ENCODE measurements around the gene AGAP1. TPM values are rescaled to one million over a fixed set of nuclear protein-coding genes. Genes with fewer than 3 reads are reported as not detected.

The AGAP1 gene
- polyA plus RNA-seq, 1 donor from 2014 or later: 17.4 TPM

DNA sequence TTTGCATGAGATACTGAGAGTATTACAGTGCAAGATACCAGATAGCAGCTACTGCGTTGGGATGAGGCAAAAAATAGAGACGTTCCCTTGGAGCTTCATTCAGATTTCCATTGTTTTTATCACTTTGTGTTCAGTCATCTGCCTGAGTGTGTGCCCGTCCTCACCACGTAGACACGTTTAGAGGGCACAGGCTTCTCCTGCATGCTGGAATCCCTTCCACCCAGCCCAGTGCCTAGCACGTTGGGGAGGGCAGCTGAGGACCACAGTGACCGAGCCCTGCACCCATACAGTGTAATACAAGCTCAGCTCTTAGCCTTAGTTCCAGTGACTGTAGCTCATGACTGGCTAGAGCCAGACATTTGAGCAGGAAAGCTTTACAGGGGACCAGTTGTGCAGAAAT is 539.6 kb downstream of the AGAP1 start:
- Histone ChIP-seq H3K4me3 (ENCODE audit: low read length) (no peak overlapping the region), H3K79me2 (replicated peaks; ENCODE audit: insufficient read depth, low read length) (no peaks in the 10 kb centered on the region), H3K27ac (ENCODE audit: low read length) (no peak overlapping the region), H3K9me2 (ENCODE audit: insufficient read depth, low read length) (no peaks in the 10 kb centered on the region), H3K27me3 (ENCODE audit: insufficient read depth, low read depth, low read length) (no peaks in the 10 kb centered on the region), H2AFZ (ENCODE audit: low read depth, low read length) (no peak overlapping the region), H3K36me3 (ENCODE audit: insufficient read depth, low read length) (peaks cover 4% of the 10 kb centered on the region), H3K9ac (ENCODE audit: low read length) (no peak overlapping the region), H3K4me2 (ENCODE audit: low read length) (no peak overlapping the region), H3F3A (ENCODE audit: insufficient read depth, low read length, poor library complexity, severe bottlenecking) (no peaks in the 10 kb centered on the region), H3K9me3 (ENCODE audit: low read length) (no peaks in the 10 kb centered on the region), H4K20me1 (ENCODE audit: insufficient read depth) (no peaks in the 10 kb centered on the region)
- TF ChIP-seq MXI1 (conservative IDR thresholded peaks at IDR 0.05; ENCODE audit: poor library complexity, severe bottlenecking): no peak
- TF ChIP-seq, protein P1, sequence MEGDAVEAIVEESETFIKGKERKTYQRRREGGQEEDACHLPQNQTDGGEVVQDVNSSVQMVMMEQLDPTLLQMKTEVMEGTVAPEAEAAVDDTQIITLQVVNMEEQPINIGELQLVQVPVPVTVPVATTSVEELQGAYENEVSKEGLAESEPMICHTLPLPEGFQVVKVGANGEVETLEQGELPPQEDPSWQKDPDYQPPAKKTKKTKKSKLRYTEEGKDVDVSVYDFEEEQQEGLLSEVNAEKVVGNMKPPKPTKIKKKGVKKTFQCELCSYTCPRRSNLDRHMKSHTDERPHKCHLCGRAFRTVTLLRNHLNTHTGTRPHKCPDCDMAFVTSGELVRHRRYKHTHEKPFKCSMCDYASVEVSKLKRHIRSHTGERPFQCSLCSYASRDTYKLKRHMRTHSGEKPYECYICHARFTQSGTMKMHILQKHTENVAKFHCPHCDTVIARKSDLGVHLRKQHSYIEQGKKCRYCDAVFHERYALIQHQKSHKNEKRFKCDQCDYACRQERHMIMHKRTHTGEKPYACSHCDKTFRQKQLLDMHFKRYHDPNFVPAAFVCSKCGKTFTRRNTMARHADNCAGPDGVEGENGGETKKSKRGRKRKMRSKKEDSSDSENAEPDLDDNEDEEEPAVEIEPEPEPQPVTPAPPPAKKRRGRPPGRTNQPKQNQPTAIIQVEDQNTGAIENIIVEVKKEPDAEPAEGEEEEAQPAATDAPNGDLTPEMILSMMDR (IDR thresholded peaks at IDR 0.05; ENCODE audit: poor library complexity, severe bottlenecking): no peak
- no peak for TF ChIP-seq POLR2AphosphoS5 (IDR thresholded peaks at IDR 0.05)
- TF ChIP-seq, protein P2, sequence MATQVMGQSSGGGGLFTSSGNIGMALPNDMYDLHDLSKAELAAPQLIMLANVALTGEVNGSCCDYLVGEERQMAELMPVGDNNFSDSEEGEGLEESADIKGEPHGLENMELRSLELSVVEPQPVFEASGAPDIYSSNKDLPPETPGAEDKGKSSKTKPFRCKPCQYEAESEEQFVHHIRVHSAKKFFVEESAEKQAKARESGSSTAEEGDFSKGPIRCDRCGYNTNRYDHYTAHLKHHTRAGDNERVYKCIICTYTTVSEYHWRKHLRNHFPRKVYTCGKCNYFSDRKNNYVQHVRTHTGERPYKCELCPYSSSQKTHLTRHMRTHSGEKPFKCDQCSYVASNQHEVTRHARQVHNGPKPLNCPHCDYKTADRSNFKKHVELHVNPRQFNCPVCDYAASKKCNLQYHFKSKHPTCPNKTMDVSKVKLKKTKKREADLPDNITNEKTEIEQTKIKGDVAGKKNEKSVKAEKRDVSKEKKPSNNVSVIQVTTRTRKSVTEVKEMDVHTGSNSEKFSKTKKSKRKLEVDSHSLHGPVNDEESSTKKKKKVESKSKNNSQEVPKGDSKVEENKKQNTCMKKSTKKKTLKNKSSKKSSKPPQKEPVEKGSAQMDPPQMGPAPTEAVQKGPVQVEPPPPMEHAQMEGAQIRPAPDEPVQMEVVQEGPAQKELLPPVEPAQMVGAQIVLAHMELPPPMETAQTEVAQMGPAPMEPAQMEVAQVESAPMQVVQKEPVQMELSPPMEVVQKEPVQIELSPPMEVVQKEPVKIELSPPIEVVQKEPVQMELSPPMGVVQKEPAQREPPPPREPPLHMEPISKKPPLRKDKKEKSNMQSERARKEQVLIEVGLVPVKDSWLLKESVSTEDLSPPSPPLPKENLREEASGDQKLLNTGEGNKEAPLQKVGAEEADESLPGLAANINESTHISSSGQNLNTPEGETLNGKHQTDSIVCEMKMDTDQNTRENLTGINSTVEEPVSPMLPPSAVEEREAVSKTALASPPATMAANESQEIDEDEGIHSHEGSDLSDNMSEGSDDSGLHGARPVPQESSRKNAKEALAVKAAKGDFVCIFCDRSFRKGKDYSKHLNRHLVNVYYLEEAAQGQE (IDR thresholded peaks at IDR 0.05; ENCODE audit: borderline replicate concordance): no peak
- TF ChIP-seq EP300 (conservative IDR thresholded peaks at IDR 0.05; ENCODE audit: poor library complexity, severe bottlenecking): no peak
- TF ChIP-seq RAD21 (conservative IDR thresholded peaks at IDR 0.05): no peak
- no peak for TF ChIP-seq TAF1 (IDR thresholded peaks at IDR 0.05; ENCODE audit: low read depth)
- no peak for TF ChIP-seq EZH2 (IDR thresholded peaks at IDR 0.05; ENCODE audit: borderline replicate concordance, insufficient read depth, low read length, poor library complexity, severe bottlenecking)
- TF ChIP-seq SMC3 (conservative IDR thresholded peaks at IDR 0.05; ENCODE audit: poor library complexity): no peak

DNA sequence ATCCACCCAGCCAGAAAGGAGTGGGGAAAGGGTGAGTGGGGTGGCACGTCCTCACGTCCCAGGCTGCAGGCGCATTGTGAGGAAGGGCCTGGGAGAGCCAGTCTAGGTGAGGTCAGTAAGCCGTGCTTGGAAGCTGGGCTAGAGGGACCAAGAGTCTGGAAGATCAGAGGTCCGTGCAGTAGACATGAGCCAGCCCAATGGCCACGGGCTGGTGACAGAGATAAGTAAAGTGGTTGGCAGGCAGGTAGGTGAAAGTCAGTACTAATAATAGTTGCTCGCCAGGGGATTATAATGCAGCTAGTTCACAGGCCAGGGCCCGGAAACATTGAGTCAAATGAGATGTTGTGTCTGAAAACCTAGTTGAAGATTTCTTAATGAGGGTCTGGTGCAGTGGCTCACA is 541.1 kb downstream of the AGAP1 start:
- Histone ChIP-seq H3K9me2 (ENCODE audit: insufficient read depth, low read length) (no peaks in the 10 kb centered on the region), H3K27ac (ENCODE audit: low read length) (no peak overlapping the region), H3K79me2 (replicated peaks; ENCODE audit: insufficient read depth, low read length) (no peaks in the 10 kb centered on the region), H3F3A (ENCODE audit: insufficient read depth, low read length, poor library complexity, severe bottlenecking) (no peaks in the 10 kb centered on the region), H3K9ac (ENCODE audit: low read length) (no peak overlapping the region), H3K9me3 (ENCODE audit: low read length) (no peaks in the 10 kb centered on the region), H3K4me3 (ENCODE audit: low read length) (no peak overlapping the region), H3K27me3 (ENCODE audit: insufficient read depth, low read depth, low read length) (no peaks in the 10 kb centered on the region), H3K36me3 (ENCODE audit: insufficient read depth, low read length) (peaks cover 4% of the 10 kb centered on the region), H3K4me2 (ENCODE audit: low read length) (no peak overlapping the region), H4K20me1 (ENCODE audit: insufficient read depth) (no peaks in the 10 kb centered on the region), H2AFZ (ENCODE audit: low read depth, low read length) (no peak overlapping the region)
- TF ChIP-seq, protein P2 (IDR thresholded peaks at IDR 0.05; ENCODE audit: borderline replicate concordance): no peak
- TF ChIP-seq MXI1 (conservative IDR thresholded peaks at IDR 0.05; ENCODE audit: poor library complexity, severe bottlenecking) (no peak), RAD21 (conservative IDR thresholded peaks at IDR 0.05) (no peak), EZH2 (IDR thresholded peaks at IDR 0.05; ENCODE audit: borderline replicate concordance, insufficient read depth, low read length, poor library complexity, severe bottlenecking) (no peak), TAF1 (IDR thresholded peaks at IDR 0.05; ENCODE audit: low read depth) (no peak), EP300 (conservative IDR thresholded peaks at IDR 0.05; ENCODE audit: poor library complexity, severe bottlenecking) (no peak), SMC3 (conservative IDR thresholded peaks at IDR 0.05; ENCODE audit: poor library complexity) (no peak), POLR2AphosphoS5 (IDR thresholded peaks at IDR 0.05) (no peak)
- TF ChIP-seq, protein P1 (IDR thresholded peaks at IDR 0.05; ENCODE audit: poor library complexity, severe bottlenecking): no peak

All from neural cell (in vitro differentiated cells).